ENCODE data around the gene NGLY1. TPM values are rescaled to one million over a fixed set of nuclear protein-coding genes. Genes with fewer than 3 reads are reported as not detected.

The NGLY1 gene
- total and polyA plus RNA-seq, 10 of the 15 experiments (the other 5 are each of a cell fraction or from before 2014, with no cell fraction given): 29.8 to 73.5 (median 47.0) TPM

GRCh38 chr3:25783661-25784512, 644 bp upstream of the NGLY1 start (continued):
- TF ChIP-seq ZNF592 (IDR thresholded peaks at IDR 0.05): no peak
- TF ChIP-seq ZNF622 (IDR thresholded peaks at IDR 0.05): no peak
- TF ChIP-seq TARDBP (IDR thresholded peaks at IDR 0.05; ENCODE audit: borderline replicate concordance): no peak
- TF ChIP-seq BCL11A (IDR thresholded peaks at IDR 0.05; ENCODE audit: low read depth, low read length): no peak
- peak in 1 of 2 experiments; percentile 45; a peak in 1 of 4 replicates for TF ChIP-seq CEBPB (IDR thresholded peaks at IDR 0.05; ENCODE audit: borderline replicate concordance in 1 of 2, low read depth in 2 of 2, low read length in 2 of 2)
- TF ChIP-seq E4F1 (IDR thresholded peaks at IDR 0.05; ENCODE audit: borderline replicate concordance, partially characterized antibody): no peak
- no peak for TF ChIP-seq PAX5 (IDR thresholded peaks at IDR 0.05; ENCODE audit: borderline replicate concordance, low read depth, low read length)
- TF ChIP-seq CEBPZ (IDR thresholded peaks at IDR 0.05; ENCODE audit: low read depth, low read length): no peak
- no peak for TF ChIP-seq USF2 (IDR thresholded peaks at IDR 0.05; ENCODE audit: borderline replicate concordance, low read depth, low read length)
- no peak for TF ChIP-seq EED (IDR thresholded peaks at IDR 0.05; ENCODE audit: low read depth)
- TF ChIP-seq GATAD2B (conservative IDR thresholded peaks at IDR 0.05; ENCODE audit: low read depth): no peak
- TF ChIP-seq RELB (IDR thresholded peaks at IDR 0.05; ENCODE audit: low read depth): peak; percentile 30; the same call in 1 of the 2 replicates

Data from GM12878 (cell line).